AG09319 (cell line): ENCODE data around the gene KAT8.
"Not testable (repeated sequence)": the region's sequence is repeated elsewhere in the genome, so short reads cannot be mapped to it uniquely, and the experiment has no call there.

Experiments used
- DNase-seq: peaks from one replicate; pipeline ENCODE4 v3.0.0-alpha.2; 2010; ENCODE audit warnings: low read depth; ENCODE audit errors: extremely low read depth
- CTCF ChIP-seq: IDR thresholded peaks from 2 replicates; pipeline ENCODE4 v1.5.1; 2011; ENCODE audit warnings: low read depth, mild to moderate bottlenecking, inconsistent platforms, low read length, moderate library complexity

KAT8 gene

DNA sequence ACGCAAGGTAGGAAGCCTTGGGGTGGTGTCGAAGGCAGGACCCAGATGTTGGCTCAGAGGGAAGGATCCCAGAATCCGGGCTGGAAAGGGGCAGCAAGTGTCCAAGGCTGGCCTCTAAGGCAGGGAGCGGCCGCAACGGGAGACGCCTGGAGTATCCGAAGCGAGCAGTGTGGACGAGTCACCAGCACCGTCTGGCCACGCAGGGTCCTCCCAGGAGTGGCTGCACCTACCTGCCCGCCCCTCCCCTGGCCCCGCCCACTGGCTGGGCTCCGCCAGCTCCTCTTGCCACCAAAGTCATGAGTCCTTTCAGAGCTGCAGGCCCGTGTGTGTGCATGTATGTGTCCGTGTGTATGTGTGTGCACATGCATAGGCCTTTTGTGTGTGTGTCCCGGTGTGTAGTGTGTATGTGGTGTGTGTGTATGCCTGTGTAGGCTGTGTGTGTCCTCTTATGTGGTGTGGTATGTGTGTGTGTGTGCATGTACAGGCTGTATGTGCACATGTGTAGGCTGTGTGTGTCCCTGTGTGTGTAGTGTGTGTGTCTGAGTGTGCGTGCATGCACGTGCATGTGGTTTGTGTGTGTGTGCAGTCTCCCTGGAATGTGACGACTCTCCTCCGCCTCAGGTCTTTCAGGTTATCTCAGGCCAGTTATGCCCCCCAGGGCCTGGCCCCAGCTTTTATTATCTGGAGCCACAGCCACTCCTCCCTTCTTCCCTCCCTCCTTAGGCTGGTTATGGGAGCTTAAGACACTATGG, 18.2 kb downstream of the KAT8 start, which contains the start of gene PRSS8:
PRSS8 (minus strand) TSS at position 193 of the 752 bp plus-strand sequence. CDS start 229 bp downstream, outside the sequence.
- DNase-seq: no peak
- TF ChIP-seq CTCF: no peak

- no peak for DNase-seq
- no peak for TF ChIP-seq CTCF
These were observed 18.8 kb downstream of the KAT8 start for GRCh38 chr16:31136287-31136662.

DNA sequence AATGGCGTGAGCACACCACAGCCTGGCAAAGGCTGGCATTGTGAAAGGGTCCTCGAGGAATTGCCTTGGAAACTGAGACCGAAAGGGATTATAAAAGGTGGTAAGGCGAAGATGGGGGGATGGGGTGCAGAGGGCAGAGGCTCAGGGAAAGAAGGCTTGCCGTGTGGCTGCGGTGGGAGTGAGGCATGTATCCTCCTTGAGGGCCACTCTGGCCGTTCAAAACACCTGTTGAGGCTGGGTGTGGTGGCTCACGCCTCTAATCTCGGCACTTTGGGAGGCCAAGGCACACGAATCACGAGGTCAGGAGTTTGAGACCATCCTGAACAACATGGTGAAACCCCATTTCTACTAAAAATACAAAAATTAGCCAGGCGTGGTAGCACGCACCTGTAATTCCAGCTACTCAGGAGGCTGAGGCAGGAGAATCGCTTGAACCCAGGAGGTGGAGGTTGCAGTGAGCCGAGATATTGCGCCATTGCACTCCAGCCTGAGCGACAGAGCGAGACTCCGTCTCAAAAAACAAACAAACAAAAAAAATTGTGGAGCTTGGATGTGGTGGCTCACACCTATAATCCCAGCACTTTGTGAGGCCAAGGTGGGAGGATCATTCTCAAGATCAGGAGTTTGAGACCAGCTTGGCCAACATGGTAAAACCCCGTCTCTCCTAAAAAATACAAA, 19.5 kb downstream of the KAT8 start:
- DNase-seq: not testable (repeated sequence)

GRCh38 chr16:31138621-31139578, 21.4 kb downstream of the KAT8 start:
- DNase-seq: no peak
- no peak for TF ChIP-seq CTCF

DNA sequence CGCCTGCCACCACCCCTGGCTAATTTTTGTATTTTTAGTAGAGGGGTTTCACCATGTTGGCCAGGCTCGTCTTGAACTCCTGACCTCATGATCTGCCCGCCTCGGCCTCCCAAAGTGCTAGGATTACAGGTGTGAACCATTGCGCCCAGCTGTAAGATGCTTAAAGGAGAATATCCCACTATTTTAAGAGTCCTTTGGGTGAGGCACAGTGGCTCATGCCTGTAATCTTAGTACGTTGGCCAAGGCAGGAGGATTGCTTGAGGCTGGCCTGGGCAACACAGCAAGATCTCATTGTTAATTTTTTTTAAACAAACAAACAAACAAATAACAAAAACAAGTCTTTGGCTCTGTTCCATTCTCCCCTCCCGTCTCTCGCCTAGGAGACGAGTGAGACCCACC, 23.6 kb downstream of the KAT8 start:
- not testable (repeated sequence) for DNase-seq

DNA sequence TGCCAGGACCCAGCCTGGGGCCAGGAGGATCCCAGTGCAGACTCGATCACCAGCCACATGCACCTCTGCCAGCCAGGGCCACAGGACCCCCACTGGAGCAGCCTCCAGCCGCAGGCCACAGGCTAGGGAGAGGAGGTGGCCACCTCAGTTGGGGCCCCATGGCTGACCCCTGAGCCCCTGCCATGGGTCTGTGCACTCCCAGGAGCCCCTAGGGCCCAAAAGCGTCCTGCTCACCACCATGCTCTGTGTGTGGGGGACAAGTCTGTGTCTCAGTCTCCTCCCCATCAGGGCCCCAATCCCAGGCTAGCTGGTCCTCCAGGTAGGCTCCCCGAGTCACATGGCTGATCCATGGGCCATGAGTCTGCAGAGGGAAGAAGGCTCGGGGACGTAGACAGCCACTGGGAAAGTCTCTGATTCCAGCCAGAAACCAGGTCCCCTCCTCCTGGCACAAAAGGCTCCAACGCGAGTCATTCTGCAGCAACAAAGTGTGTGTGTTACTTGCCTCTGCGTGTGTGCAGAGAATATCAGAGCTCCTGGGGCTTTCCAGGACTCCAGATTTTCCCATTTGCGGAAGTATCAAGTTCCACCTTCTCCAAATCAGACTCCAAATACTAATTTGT, 24.1 kb downstream of the KAT8 start:
- no peak for DNase-seq
- TF ChIP-seq CTCF: no peak

GRCh38 chr16:31142109-31143010, 24.9 kb downstream of the KAT8 start:
- DNase-seq: peak; percentile 98
- peak; percentile 83 for TF ChIP-seq CTCF
